ENCODE measurements around the gene CDK14.

DNA sequence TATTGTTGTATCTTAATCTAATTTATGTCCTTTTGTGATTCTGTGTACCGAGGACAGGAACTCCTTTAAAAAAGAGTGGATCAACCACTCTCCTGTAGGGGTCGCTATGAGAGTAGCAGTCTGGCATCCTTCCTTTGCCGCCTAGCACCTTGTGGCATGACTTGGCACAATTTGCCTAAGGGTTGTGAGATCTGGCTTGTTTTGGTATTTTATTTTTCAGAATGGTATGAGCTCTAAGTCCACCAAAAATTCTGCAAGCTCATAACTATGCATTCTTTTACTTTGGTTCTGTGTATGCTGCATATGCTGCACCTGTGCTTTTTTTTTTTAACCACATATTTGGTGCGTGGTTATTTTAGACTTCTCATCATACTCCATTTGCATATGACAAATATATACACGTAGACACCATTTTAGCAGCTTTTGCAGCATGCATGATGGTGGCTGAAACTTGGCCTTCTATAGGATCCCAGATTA is 112.8 kb downstream of the CDK14 start:
- TF ChIP-seq CTCF (IDR thresholded peaks at IDR 0.05) (peak in 3 of 6 experiments; percentile 44 to 53 (median 46)), POLR2A (IDR thresholded peaks at IDR 0.05) (no peak)
